ENCODE measurements around the gene UBE2U.

DNA sequence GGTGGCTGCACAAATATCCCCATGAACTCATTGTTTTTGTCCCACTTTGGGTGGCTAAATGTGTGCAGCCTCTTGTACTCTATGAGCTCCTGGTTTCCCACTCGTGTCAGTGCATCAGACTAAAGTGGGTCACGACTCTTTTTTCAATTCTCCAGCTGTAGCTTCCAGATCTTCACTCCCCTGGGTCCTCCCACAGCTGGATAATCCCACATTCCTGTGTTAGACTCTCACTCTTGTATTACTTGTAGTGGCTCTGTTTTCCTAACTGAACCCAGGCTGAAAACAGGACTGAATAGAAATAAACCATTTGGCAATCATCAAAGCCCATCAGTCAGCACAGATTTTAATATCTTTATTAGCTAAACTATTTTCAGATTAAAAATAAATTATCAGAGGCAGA is 60.4 kb downstream of the UBE2U start:
- TF ChIP-seq, protein P1, sequence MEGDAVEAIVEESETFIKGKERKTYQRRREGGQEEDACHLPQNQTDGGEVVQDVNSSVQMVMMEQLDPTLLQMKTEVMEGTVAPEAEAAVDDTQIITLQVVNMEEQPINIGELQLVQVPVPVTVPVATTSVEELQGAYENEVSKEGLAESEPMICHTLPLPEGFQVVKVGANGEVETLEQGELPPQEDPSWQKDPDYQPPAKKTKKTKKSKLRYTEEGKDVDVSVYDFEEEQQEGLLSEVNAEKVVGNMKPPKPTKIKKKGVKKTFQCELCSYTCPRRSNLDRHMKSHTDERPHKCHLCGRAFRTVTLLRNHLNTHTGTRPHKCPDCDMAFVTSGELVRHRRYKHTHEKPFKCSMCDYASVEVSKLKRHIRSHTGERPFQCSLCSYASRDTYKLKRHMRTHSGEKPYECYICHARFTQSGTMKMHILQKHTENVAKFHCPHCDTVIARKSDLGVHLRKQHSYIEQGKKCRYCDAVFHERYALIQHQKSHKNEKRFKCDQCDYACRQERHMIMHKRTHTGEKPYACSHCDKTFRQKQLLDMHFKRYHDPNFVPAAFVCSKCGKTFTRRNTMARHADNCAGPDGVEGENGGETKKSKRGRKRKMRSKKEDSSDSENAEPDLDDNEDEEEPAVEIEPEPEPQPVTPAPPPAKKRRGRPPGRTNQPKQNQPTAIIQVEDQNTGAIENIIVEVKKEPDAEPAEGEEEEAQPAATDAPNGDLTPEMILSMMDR (IDR thresholded peaks at IDR 0.05), result no peak
- TF ChIP-seq POLR2A (IDR thresholded peaks at IDR 0.05), result no peak

All from ovary (tissue), 3 donors.